ENCODE measurements around the gene SEC16B.

DNA sequence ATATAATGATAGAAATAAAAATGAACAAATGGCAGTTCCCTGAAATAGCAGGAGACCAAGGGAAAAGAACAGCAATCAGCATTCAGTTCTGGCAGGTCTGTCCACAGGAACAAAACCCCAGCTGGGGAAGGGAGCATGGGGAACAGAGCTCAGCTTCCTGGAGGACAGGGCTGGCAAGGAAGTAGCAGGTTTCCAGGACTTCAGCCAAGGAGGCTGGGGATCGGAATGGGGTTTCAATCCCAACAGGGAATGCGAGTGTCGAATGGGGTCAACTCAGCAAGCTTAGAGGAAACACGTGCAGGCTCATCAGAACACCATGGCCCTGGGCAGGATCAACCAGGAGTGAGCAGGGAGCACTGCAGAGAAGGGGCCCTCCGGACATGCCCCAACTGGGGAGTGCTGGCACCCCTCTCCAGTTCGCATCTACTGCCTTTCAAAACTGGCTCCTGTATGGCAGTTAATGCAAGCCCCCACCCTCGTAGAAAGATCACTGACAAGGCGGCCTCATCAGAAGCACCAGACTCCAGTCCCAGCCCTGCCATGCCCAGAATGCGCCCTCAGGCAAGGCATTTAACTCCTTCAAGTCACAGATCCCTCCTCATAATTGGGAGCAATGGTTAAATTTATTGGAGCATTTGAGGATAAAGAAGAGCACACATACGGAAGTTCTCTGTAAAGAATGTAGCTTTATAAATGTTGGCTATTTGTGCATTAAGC, 72.4 kb downstream of the SEC16B start:
- TF ChIP-seq POLR2A (IDR thresholded peaks at IDR 0.05): no peak
- TF ChIP-seq, protein P1, sequence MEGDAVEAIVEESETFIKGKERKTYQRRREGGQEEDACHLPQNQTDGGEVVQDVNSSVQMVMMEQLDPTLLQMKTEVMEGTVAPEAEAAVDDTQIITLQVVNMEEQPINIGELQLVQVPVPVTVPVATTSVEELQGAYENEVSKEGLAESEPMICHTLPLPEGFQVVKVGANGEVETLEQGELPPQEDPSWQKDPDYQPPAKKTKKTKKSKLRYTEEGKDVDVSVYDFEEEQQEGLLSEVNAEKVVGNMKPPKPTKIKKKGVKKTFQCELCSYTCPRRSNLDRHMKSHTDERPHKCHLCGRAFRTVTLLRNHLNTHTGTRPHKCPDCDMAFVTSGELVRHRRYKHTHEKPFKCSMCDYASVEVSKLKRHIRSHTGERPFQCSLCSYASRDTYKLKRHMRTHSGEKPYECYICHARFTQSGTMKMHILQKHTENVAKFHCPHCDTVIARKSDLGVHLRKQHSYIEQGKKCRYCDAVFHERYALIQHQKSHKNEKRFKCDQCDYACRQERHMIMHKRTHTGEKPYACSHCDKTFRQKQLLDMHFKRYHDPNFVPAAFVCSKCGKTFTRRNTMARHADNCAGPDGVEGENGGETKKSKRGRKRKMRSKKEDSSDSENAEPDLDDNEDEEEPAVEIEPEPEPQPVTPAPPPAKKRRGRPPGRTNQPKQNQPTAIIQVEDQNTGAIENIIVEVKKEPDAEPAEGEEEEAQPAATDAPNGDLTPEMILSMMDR (IDR thresholded peaks at IDR 0.05): no peak
- no peak for TF ChIP-seq POLR2AphosphoS5 (IDR thresholded peaks at IDR 0.05)

Measured in breast epithelium (tissue), 3 donors.